GM19438 (cell line): ENCODE data around the gene SPIN1.

Experiments used
- ATAC-seq: cut with Tn5 transposase; IDR thresholded peaks from one replicate; pipeline ENCODE4 v1.9.1; 2021; ENCODE audit warnings: low read depth; ENCODE audit not compliant: unreplicated experiment

Gene SPIN1

GRCh38 chr9:88488166-88488565, 99.9 kb downstream of the SPIN1 start:
- no peak for ATAC-seq

DNA sequence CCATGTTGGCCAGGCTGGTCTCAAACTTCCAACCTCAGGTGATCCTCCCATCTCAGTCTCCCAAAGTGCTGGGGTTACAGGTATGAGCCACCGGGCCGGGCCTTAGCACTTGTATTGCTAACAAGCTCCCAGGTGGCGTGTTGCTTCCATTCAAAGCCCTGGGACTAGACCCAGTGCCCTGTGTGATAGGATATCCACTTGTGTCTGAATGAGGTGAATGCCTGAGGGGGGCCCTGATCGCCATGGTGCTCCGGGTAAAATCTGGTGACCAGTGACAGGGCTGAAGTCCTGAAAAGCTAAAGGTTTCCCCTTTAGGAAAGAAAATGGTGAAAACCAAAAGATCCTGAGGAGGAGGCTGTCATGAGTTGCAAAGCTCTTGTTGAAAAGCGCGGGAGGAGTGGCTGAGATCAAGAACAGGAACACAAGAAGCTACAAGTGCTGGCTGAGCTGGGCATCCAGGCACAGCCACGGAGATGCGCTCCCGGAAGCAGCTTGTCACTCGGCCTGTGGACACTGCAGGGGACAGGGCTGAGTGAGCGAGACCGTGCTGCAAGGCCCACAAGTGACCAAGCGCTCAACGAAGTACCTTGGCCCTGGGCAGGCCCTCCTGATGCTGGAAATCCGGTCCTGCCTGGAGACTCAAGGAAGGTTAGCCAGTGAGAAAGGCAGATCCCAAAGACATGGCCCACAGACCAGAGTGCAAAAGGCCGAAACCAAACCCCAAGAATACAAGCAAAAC, 106.9 kb downstream of the SPIN1 start:
- ATAC-seq, result no peak

- no peak for ATAC-seq
Observed at GRCh38 chr9:88497224-88497623, 109.0 kb downstream of the SPIN1 start.

DNA sequence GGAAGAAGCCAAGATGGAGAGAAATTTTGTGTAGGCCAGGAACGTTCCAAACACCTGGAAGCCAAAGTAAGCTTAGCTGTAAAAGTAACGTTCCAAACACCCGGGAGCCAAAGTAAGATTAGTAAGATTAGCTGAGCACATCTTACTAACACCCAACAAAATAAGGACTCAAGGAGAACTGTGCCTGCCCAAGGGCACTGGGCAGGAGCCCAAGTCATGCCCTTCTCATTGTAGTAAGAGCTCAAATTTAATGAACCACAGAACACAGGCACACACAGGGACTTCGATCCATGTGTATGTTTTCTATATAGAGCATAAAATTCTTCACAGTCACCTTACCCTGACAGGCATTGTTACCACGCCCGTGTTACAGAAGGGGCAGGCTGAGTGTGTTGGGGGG, 110.6 kb downstream of the SPIN1 start:
- no peak for ATAC-seq

DNA sequence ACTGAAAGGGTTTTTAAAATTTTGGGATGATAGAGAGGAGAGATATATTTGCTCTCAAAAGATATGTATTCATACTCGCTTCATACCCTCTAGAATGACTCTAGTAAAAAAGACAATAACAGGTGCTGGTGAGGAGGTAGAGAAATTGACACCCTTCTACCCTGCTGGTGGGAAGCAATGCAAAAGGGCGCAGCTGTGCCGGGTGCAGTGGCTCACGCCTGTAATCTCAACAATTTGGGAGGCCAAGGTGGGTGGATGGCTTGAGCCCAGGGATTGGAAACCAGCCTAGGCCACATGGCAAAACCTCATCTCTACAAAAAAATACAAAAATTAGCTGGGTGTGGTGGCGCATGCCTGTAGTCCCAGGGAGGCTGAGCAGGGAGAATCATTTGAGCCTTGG, 112.8 kb downstream of the SPIN1 start:
- ATAC-seq, result no peak

GRCh38 chr9:88502552-88503034, 114.3 kb downstream of the SPIN1 start:
- no peak for ATAC-seq

GRCh38 chr9:88503081-88503844, 115.0 kb downstream of the SPIN1 start:
- no peak for ATAC-seq

- no peak for ATAC-seq
Observed at GRCh38 chr9:88503845-88504764, 115.9 kb downstream of the SPIN1 start.

GRCh38 chr9:88508326-88508725, 120.1 kb downstream of the SPIN1 start:
- no peak for ATAC-seq

GRCh38 chr9:88511906-88512305, 123.7 kb downstream of the SPIN1 start:
- ATAC-seq, result no peak

DNA sequence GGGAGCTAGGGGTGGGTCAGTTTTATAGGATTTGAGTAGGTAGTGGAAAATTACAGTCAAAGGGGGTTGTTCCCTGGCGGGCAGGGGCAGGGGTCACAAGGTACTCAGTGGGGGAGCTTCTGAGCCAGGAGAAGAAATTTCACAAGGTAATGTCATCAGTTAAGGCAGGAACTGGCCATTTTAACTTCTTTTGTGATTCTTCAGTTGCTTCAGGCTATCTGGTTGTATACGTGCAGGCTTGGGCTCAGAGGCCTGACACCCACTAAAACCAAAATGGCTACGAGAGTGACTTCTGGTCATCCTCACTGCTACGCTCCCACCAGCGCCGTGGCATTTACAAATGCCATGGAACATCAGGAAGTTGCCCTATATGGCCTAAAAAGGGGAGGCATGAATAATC, 126.0 kb downstream of the SPIN1 start:
- no peak for ATAC-seq

DNA sequence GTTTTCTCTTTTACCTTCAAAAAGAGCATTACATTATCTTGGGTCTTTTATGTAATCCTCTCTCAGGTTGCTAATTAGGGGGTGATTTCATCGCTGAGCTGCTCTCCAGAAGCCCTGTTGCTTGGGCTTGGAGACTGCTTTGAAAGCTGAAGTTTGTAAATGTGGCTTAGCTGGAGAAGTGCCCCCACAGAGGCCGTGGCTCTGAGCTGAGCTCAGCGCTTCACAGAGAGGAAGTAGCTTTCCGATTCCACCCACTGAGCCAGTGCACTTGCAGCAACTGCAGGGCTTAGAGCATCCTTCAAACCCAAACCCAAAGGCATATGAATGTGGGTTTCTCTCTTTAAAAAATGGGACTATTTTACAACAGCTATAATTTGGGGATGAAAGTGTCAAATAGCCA, 133.1 kb downstream of the SPIN1 start:
- no peak for ATAC-seq

- ATAC-seq, result no peak
Observed at GRCh38 chr9:88522360-88522759, 134.1 kb downstream of the SPIN1 start.

DNA sequence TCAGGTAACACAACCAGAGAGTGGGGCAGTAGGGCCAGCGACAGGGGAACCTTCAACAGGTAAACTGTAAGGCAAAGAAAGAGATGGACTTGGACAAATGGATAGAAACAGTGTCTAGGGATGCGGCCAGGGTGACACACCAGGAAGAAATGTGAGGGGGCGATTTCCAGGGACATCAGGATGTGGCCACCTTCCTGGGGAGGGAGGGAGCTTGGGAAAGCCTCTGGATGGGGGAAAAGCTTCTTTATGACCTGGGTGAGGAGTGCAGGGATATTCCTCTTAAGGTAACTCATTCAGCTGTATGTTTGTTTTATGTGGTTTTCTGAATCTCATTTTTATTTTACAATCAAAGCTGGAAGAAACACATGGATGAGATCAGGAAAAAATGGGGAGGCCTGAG, 134.8 kb downstream of the SPIN1 start:
- no peak for ATAC-seq

DNA sequence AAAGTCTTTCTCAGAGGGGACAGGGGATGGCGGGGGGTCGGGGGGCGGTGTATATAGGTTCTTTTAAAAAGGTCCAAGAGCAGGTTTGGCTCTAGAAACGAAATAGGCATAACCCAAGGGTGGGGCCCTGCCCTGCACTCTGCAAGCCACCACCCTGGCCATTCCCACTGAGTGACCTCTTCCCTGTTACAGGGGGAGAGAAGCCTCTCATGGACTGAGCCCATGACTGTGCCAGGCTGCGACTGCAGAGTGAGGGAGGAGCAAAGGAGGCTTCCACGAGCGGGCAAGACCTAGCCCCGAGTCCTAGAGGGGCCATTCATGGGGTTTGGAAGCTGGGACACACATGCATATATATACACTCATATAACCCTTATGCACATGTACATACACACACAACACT, 136.7 kb downstream of the SPIN1 start:
- no peak for ATAC-seq

DNA sequence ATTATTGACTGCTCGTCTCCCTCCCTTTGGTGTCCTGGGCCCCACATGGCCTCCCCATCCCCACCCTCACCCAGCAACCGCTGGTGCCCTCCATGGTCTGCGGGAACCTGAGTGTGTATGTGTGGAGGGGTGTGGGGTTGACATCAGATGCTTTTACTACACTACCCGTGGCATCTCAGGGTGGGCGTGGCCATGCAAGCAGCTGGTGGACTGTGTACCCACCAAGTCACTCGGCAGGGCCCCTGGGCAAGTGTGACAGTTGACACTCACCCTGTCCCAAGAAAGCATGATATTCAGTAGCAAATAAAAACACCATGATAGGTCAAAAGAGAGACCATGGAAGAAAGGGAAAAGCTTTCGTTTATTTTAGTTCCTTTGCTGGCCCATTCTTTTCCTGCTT, 139.4 kb downstream of the SPIN1 start:
- no peak for ATAC-seq
